HG03103 (cell line): ENCODE measurements around the gene RNU6-1.

Source experiments
- ATAC-seq: cut with Tn5 transposase; IDR thresholded peaks from one replicate; pipeline ENCODE4 v1.9.1; 2021; ENCODE audit warnings: low read depth; ENCODE audit not compliant: unreplicated experiment

RNU6-1 gene

GRCh38 chr15:67859331-67859946 lies 19.6 kb upstream of the RNU6-1 start:
- ATAC-seq: no peak

GRCh38 chr15:67857220-67857619 lies 17.4 kb upstream of the RNU6-1 start:
- ATAC-seq: no peak

DNA sequence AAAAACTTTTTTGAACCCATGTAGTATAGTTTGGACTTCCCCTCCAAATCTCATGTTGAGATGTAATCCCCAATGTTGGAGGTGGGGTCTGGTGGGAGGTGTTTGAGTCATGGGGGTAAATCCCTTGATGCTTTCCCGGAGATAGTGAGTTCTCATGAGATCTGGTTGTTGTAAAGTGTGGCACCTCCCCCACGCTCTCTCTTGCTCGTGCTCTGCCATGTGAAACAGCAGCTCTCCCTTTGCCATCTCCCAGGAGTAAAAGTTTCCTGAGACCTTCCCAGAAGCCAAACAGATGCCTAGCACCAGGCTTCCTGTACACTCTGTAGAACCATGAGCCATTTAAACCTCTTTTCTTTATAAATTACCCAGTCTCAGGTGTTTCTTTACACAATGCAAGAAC lies 16.0 kb upstream of the RNU6-1 start:
- ATAC-seq: no peak

DNA sequence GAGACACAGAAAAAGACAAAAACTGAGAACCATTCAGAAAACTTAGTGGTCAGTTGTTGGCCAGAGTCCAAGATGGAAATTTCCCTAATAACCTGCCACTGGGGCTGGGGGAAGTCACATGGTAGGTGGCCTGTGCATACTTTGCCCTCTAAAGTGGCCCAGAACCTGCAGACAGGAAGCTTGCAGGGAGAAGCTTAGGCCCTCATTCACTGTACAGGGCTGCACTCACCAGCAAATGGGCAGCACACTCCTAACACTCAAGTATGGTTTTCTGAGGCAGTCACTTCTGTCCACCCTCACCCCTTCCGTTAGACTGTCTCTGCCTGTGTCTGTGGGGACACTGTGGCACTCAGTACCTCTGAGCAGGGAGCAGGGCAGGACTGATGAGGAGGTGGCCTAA lies 14.5 kb upstream of the RNU6-1 start:
- ATAC-seq: no peak

- no peak for ATAC-seq
These were observed 13.6 kb upstream of the RNU6-1 start for GRCh38 chr15:67853454-67853853.

- ATAC-seq: no peak
These were observed 12.6 kb upstream of the RNU6-1 start for GRCh38 chr15:67852418-67852817.

GRCh38 chr15:67850994-67851571 lies 11.2 kb upstream of the RNU6-1 start:
- no peak for ATAC-seq

GRCh38 chr15:67850336-67850735 lies 10.5 kb upstream of the RNU6-1 start:
- no peak for ATAC-seq

DNA sequence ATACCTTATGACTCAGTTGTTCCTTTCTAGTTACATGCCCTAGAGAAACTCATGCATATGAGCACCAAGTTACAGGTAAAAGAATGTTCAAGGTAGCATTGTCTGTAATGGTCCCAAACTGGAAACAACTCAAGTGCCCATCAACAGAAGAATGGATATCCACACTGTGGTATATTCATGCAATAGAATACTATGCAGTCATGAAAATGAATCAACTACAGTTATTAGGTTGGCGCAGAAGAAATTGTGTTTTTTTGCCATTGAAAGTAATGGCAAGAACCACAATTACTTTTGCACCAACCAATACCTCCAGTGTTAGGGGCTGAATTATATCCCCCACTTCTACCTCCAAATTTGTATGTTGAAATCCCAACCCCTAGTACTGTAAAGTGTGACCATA lies 9.7 kb upstream of the RNU6-1 start:
- ATAC-seq: no peak

DNA sequence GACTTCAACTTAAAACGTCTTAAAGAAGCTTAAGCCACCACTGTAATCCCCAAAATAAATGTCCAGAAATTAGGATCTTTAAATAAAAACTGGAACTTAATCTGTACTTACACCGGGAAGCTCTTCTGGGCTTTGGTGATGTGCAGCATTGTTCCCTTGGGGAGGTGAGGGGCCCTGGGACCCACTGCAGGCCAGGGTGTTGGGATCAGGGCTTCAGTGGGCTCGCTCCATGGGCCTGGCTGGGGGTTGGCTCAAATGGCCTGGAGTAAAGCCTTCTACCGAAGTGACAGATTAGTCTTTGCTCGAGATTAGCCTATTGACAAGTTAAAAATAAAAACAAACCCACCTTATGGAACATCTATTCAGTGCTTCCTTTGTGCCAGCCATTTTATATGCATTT lies 6.1 kb upstream of the RNU6-1 start:
- no peak for ATAC-seq

GRCh38 chr15:67843571-67844387 lies 3.9 kb upstream of the RNU6-1 start:
- no peak for ATAC-seq

GRCh38 chr15:67843092-67843501 lies 3.3 kb upstream of the RNU6-1 start:
- ATAC-seq: no peak

- no peak for ATAC-seq
These were observed 1.6 kb upstream of the RNU6-1 start for GRCh38 chr15:67841513-67841762.

DNA sequence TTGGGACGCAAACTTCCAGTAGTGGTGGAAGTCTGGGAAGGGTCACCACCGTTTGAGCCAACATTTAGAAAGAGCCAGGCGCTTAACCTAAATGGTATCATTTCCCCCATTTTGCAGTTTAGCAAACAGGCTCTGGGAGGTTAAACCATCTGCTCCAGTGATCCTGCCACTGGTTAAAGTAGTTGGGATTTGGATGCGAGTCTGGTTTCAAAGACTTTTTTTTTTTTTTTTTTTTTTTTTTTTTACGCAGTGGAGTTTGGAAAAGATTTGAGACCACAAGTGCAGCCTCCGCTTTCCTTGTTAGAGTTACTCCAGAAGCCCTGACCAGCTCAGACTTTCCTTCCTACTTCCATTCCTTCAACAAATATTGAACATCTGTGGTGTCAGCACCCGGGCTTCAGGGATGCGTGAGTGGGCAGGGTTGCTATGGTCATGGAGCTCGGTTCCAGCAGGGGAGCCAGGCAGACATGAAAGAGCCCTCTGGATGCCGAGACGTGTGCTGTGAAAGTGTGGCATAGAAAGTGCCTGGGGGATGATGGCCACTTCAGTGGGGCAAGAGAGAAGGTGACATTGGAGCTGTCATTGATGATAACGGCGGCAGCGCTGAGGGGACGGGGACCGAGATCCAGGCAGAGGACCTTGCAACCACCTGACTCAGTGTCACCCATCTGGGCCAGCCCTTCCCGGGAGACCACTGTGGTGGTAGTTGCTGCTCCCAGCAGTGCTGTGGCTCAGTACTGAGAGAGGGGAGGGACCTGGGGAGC lies 1.1 kb upstream of the RNU6-1 start:
- ATAC-seq: no peak

DNA sequence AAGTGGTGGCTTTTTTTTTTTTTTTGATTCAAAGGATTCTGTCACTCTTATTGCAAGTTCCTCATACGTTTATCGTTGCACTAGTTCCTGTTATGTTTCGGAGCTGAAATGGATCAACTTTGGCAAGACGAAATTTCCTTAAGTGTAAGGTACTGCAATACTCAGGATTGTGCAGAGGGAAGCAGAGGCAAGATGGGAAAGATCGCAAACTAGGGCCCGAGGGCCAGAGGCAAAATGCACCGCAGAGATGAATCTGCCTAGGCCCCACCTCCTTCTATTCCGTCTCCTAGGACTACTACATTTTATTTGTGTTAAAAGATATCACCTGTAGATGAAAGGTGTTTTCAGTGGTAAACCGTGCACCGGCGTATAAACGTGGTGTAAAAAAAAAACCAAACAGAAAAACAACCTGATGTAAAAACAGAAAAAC lies 331 bp downstream of the RNU6-1 start:
- ATAC-seq: no peak

- ATAC-seq: no peak
These were observed 984 bp downstream of the RNU6-1 start for GRCh38 chr15:67838789-67839332.

GRCh38 chr15:67836955-67837354 lies 2.9 kb downstream of the RNU6-1 start:
- ATAC-seq: no peak

DNA sequence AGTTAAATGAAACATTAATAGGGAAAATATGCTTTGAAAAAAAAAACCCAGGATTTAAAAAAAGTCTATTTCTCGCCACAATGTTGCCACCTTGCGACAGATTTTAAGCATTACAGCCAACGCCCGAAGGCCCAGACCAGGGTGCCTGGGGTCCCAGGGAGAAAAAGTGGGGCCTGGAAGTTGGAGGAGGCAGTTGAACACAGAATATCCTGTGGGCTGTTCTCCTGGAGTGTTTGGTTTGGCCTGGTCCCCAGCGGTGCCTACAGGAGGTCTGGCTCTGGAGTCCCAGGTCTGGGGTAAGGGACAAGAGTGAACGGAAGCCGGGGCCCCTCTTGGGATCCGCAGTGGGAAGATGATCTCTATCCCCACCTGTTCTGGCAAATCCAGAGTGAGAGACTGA lies 3.4 kb downstream of the RNU6-1 start:
- ATAC-seq: no peak

GRCh38 chr15:67836134-67836455 lies 3.8 kb downstream of the RNU6-1 start:
- no peak for ATAC-seq

DNA sequence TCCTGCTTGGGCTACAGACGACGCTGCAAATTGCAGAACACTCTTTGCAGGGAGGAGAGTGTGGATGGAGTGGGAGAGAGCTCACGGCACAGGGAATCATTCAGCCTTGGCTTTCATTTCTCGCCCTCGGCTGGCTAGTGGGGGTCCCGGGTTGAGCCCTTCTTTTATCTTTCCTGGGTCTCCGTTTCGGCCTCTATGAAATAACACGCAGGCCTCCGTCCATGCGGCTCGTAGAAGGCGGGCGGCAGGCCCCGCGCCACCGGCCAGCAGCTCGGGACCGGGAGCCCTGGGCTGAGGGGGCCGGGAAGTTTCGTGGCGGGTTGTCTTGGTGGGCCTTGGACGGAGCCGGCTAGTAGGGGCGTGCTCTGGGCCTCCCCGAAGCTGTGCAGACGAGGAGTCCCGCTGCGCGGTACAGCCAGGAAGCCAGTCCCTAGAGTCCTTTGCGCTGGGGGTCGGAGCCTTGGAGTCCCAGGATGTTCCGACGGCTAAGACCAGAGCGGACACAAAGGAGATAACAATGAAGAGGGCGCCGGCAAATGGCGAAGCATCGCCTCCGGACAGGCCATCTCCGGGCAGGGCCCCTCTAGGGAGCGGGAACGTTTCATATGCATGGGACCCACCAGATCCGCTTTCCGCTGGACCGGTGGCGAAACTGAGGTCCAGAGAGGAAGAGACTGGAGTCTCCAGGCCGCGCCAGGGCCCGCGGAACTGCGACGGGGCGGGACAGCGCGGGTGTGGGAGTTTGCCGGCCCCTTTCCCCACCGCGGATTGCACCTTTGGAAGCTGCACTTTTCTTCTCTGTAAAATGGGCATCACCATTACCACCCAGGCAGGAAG lies 4.3 kb downstream of the RNU6-1 start:
- ATAC-seq: no peak
